SH-SY5Y (cell line): Measurements from ENCODE around the gene FBXL16.

ENCODE experiments used
- GATA2 ChIP-seq: IDR thresholded peaks from 2 replicates; pipeline ENCODE4 v1.6.1; 2011; ENCODE audit warnings: mild to moderate bottlenecking, low read depth, low read length
- GATA3 ChIP-seq: IDR thresholded peaks from 2 replicates; pipeline ENCODE4 v1.6.1; 2011; ENCODE audit warnings: low read depth, mild to moderate bottlenecking, low read length, moderate library complexity

Gene FBXL16

DNA sequence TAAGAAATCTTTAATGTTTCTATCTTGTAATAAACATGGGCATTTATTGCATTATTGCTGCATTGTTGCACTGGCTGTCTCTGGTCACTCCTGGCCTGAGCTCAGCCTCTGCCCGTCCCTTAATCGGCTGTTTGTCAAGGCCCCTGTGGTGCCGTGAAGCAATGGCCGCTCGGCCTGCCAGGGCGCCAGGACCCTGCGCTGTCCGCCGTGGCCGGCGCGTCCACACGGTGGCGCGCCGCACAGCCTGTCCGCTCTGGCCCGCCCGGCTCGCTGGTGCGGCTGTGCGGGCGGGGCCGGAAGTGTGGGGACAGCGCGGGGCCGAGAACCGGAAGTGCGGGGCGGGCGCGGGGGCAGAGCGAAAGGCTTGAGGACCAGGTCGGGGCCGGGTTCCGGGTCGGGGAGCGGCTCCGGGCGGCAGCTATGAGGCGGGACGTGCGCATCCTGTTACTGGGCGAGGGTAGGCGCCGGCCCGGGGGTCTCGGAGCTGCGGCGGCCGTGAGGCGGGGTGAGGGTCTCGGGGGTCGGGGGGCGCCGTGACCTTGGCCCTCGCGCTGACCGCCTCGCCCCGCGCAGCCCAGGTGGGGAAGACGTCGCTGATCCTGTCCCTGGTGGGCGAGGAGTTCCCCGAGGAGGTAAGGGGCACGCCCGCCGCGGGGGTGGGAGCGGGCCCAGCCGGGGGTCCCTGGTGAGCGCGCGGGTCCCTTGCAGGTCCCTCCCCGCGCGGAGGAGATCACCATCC is 37.7 kb downstream of the FBXL16 start, which contains the start of gene RHOT2:
Gene RHOT2 (plus strand): TSS at position 353 of the 739 bp plus-strand sequence. CDS start 68 bp downstream, at position 421.
- no peak for TF ChIP-seq GATA3
- no peak for TF ChIP-seq GATA2

GRCh38 chr16:667113-667779 is 38.4 kb downstream of the FBXL16 start:
- TF ChIP-seq GATA2 (no peak), GATA3 (no peak)

- TF ChIP-seq GATA2: no peak
- no peak for TF ChIP-seq GATA3
Measured at GRCh38 chr16:666572-666971, 39.0 kb downstream of the FBXL16 start.

DNA sequence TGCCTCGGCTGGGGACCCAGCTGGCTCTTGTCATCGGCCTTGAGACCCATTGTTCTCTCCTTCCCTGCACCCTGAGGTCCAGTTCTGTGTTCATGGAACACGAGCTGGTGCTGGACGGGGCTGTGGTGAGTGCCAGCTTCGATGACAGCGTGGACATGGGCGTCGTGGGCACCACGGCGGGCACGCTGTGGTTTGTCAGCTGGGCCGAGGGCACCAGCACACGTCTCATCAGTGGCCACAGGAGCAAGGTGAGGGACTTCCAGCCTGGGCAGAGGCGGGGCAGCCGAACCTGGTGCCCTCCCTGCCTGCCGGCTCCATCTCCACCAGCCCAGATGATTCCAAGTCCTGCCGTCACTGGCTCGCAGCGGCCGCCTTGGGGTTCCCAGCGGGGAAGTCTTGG is 43.0 kb downstream of the FBXL16 start:
- TF ChIP-seq GATA3 (no peak), GATA2 (no peak)

- TF ChIP-seq GATA2 (no peak), GATA3 (no peak)
Measured at GRCh38 chr16:662095-662494, 43.5 kb downstream of the FBXL16 start.

DNA sequence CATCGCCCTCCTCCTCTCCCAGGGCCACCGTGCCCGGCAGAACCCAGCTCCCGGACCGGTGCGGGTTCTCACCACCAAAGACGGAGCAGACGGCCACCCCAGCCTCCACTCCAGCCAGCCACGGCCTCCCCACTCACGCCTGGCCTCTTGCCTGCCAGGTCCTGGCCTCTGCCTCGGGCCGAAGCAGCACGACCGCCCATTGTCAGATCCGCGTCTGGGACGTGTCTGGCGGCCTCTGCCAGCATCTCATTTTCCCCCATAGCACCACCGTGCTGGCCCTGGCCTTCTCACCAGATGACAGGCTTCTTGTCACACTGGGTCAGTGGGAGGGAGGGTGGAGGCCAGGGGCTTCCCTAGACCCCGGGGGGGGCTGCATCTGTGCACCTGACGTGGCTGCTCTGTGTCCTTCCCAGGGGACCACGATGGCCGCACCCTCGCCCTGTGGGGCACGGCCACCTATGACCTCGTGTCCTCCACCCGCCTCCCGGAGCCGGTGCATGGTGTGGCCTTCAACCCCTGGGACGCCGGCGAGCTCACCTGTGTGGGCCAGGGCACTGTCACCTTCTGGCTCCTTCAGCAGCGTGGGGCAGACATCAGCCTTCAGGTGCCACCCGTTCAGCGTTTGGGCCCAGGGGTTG is 44.3 kb downstream of the FBXL16 start:
- TF ChIP-seq GATA3 (no peak), GATA2 (no peak)

- no peak for TF ChIP-seq GATA2
- no peak for TF ChIP-seq GATA3
Measured at GRCh38 chr16:660459-661183, 45.0 kb downstream of the FBXL16 start.

DNA sequence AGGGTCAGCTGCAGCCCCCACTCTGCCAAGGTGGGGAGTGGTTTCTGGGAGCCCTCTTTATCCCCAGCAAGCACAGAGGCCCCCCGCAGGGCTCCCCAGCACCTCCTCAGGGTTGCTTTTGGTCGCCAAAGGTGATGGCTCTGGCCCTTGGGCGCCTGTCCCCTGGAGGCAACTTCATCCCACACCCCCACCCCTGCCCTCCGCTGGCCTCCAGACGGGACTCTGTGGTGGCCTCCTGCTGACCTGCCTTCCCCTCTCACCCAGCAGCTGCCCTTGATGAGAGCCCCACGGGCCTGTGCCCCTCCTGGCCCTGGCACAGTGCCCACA is 45.5 kb downstream of the FBXL16 start:
- TF ChIP-seq GATA3 (no peak), GATA2 (no peak)

GRCh38 chr16:659618-660017 is 46.0 kb downstream of the FBXL16 start:
- TF ChIP-seq GATA3: no peak
- no peak for TF ChIP-seq GATA2

DNA sequence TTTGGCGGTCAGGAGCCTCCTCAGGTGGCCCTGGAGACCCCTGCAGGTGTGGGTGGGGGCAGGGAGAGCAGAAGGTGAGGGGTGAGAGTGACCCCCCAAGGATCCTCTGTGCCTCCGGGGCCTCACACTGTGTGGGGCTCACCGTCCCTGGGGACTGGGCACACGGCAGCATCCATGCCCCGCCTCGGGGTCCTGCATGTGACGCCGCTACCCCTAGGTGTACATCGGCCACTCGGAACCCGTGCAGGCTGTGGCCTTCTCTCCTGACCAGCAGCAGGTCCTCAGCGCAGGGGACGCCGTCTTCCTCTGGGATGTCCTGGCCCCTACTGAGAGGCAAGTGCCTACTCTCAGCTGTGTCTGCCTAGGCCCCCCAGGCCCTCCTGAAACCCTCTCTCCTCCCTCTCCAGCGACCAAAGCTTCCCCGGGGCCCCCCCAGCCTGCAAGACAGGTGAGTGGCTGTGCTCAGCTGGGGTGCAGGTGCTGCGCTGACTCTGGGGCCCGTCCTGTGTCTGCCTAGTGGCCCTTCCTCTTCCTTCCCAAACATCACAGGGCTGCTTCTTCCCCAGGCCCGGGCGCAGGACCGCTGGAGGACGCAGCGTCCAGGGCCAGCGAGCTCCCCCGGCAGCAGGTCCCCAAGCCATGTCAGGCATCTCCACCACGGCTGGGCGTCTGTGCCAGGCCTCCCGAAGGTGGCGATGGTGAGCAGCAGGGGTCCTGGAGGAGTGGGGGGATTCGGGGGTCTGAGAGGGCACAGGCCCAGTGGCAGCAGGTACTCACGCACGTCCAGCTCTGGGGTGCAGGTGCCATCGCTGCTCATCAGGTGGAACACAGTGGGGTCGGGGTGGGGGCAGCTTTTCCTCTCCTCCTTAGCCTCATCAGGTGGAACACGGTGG is 46.7 kb downstream of the FBXL16 start:
- TF ChIP-seq GATA3: no peak
- no peak for TF ChIP-seq GATA2

DNA sequence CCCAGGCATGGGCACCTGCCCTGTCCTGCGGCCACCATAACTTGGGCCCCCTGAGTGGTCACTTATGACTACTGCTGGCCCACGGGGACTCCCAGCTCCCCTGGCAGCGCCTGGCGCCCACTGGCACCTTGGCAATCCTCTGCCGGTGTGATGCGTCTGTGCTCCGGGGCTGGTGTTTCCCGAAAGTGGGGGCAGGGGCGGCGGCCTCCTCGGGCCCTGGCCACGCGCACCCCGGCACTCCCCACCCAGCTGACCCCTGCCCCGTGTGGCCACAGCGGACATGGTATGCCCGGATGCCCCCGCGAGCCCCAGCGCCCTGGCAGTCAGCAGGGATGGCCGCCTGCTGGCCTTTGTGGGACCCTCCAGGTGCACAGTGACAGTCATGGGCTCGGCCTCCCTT is 48.1 kb downstream of the FBXL16 start:
- TF ChIP-seq GATA2 (no peak), GATA3 (no peak)

DNA sequence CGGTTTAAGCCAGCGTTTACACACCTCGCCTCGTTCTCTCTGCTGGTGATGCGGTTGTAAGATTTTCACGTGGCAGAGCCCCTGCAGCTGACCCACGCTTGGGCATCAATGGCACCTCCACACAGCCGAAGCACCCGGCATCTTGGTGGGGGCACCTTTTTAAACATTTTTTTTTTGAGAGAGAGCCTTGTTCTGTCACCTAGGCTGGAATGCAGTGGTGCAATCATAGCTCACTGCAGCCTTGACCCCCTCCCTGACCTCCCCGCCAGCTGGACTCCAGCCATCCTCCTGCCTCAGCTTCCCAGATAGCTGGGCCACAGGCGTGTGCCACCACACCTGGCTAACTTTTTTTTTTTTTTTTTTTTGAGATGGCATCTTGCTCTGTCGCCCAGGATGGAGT is 51.6 kb downstream of the FBXL16 start:
- TF ChIP-seq GATA3: no peak
- TF ChIP-seq GATA2: no peak
